ENCODE results near the gene ZBTB4. TPM values are rescaled to one million over a fixed set of nuclear protein-coding genes. Genes with fewer than 3 reads are reported as not detected.

Gene ZBTB4
- total RNA-seq, 1 donor: 36.2 TPM

DNA sequence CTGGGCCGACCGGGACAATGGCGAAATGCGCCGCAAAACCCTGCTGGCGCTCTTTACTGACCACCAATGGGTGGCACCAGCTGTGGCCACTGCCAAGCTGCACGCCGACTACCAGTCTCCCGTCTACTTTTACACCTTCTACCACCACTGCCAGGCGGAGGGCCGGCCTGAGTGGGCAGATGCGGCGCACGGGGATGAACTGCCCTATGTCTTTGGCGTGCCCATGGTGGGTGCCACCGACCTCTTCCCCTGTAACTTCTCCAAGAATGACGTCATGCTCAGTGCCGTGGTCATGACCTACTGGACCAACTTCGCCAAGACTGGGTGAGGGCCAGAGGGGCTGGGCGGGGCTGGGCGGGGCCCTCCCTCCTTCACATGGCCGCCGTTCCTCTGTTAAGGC is 63.6 kb downstream of the ZBTB4 start:
- peaks cover 11% of the 10 kb centered on the region for H3K36me3 ChIP-seq (ENCODE audit: insufficient read depth, low read length)
- TF ChIP-seq, protein P1, sequence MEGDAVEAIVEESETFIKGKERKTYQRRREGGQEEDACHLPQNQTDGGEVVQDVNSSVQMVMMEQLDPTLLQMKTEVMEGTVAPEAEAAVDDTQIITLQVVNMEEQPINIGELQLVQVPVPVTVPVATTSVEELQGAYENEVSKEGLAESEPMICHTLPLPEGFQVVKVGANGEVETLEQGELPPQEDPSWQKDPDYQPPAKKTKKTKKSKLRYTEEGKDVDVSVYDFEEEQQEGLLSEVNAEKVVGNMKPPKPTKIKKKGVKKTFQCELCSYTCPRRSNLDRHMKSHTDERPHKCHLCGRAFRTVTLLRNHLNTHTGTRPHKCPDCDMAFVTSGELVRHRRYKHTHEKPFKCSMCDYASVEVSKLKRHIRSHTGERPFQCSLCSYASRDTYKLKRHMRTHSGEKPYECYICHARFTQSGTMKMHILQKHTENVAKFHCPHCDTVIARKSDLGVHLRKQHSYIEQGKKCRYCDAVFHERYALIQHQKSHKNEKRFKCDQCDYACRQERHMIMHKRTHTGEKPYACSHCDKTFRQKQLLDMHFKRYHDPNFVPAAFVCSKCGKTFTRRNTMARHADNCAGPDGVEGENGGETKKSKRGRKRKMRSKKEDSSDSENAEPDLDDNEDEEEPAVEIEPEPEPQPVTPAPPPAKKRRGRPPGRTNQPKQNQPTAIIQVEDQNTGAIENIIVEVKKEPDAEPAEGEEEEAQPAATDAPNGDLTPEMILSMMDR (IDR thresholded peaks at IDR 0.05; ENCODE audit: extremely low read depth, low read depth, low read length): no peak
- no peak overlapping the region for H2AFZ ChIP-seq (ENCODE audit: low read length)
- no peak for DNase-seq (ENCODE audit: insufficient read length, low spot score, missing footprints)
- H3K4me3 ChIP-seq (ENCODE audit: insufficient read depth, low read length): no peak overlapping the region
- H3K9me3 ChIP-seq (ENCODE audit: low read depth, low read length): no peaks in the 10 kb centered on the region
- H4K20me1 ChIP-seq (ENCODE audit: insufficient read depth, low read length): no peaks in the 10 kb centered on the region
- no peak overlapping the region for H3K4me2 ChIP-seq (ENCODE audit: insufficient read depth, low read length)
- no peaks in the 10 kb centered on the region for H3K27me3 ChIP-seq (ENCODE audit: insufficient read depth, low read length)
- no peaks in the 10 kb centered on the region for H3K79me2 ChIP-seq (ENCODE audit: insufficient read depth, low read length)
- H3K27ac ChIP-seq (ENCODE audit: low read depth, low read length): no peak overlapping the region
- no peaks in the 10 kb centered on the region for H3K4me1 ChIP-seq (ENCODE audit: insufficient read depth, low read length)

DNA sequence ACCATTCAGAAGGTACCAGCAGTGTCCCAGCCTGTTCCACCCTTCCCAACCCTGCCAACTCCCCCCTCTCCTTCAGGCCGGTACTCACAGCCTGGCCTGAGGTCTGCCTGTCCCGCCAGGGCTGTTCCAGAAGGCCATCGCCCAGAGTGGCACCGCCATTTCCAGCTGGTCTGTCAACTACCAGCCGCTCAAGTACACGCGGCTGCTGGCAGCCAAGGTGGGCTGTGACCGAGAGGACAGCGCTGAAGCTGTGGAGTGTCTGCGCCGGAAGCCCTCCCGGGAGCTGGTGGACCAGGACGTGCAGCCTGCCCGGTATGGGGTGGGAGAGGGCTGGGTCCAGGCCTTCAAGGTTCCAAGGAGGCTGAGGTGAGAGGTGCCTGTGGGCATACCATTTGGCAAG is 64.6 kb downstream of the ZBTB4 start:
- DNase-seq (ENCODE audit: insufficient read length, low spot score, missing footprints): no peak
- Histone ChIP-seq H3K79me2 (ENCODE audit: insufficient read depth, low read length) (no peaks in the 10 kb centered on the region), H3K4me2 (ENCODE audit: insufficient read depth, low read length) (no peak overlapping the region), H4K20me1 (ENCODE audit: insufficient read depth, low read length) (no peaks in the 10 kb centered on the region), H3K27me3 (ENCODE audit: insufficient read depth, low read length) (no peaks in the 10 kb centered on the region), H3K27ac (ENCODE audit: low read depth, low read length) (no peak overlapping the region), H3K9me3 (ENCODE audit: low read depth, low read length) (no peaks in the 10 kb centered on the region), H2AFZ (ENCODE audit: low read length) (no peak overlapping the region), H3K36me3 (ENCODE audit: insufficient read depth, low read length) (peaks cover 20% of the 10 kb centered on the region), H3K4me3 (ENCODE audit: insufficient read depth, low read length) (no peak overlapping the region), H3K4me1 (ENCODE audit: insufficient read depth, low read length) (no peaks in the 10 kb centered on the region)
- TF ChIP-seq, protein P1 (IDR thresholded peaks at IDR 0.05; ENCODE audit: extremely low read depth, low read depth, low read length): no peak

DNA sequence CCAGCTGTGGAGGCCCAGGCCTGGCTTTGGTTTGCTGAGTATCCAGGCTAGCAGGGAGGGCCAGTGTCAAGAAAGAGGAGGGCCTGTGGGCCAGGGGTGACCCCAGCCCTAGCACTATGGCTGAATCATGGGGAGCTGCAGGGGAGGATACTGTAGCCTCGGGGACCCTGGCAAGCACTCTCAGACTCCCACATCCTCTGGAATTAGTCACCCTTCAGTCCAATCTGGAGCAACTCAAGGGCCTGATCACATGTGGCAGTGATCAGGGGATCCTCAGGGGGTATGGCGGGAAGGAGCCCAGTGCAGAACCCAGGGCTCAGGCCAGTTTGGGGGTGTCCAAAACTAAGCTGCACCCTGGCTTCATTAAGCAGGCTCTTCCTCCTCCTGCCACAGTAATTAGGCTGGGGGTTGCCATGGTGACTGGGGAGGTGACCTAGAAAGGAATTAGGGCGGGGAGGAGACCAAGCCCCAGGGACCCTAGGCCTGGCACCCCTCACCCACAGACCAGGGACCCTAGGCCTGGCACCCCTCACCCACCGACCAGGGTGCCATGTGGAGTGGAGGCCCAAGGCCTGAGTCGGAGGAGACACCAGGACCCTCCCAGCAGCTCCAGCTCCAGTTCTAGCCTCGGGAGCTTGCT is 66.0 kb downstream of the ZBTB4 start:
- TF ChIP-seq, protein P1 (IDR thresholded peaks at IDR 0.05; ENCODE audit: extremely low read depth, low read depth, low read length): no peak
- Histone ChIP-seq H3K27ac (ENCODE audit: low read depth, low read length) (no peak overlapping the region), H3K36me3 (ENCODE audit: insufficient read depth, low read length) (peaks cover 33% of the 10 kb centered on the region), H4K20me1 (ENCODE audit: insufficient read depth, low read length) (no peaks in the 10 kb centered on the region), H3K4me3 (ENCODE audit: insufficient read depth, low read length) (no peak overlapping the region), H2AFZ (ENCODE audit: low read length) (no peak overlapping the region), H3K79me2 (ENCODE audit: insufficient read depth, low read length) (no peaks in the 10 kb centered on the region), H3K4me2 (ENCODE audit: insufficient read depth, low read length) (no peak overlapping the region), H3K4me1 (ENCODE audit: insufficient read depth, low read length) (no peaks in the 10 kb centered on the region), H3K9me3 (ENCODE audit: low read depth, low read length) (no peaks in the 10 kb centered on the region), H3K27me3 (ENCODE audit: insufficient read depth, low read length) (no peaks in the 10 kb centered on the region)
- peak; percentile 99 for DNase-seq (ENCODE audit: insufficient read length, low spot score, missing footprints)

DNA sequence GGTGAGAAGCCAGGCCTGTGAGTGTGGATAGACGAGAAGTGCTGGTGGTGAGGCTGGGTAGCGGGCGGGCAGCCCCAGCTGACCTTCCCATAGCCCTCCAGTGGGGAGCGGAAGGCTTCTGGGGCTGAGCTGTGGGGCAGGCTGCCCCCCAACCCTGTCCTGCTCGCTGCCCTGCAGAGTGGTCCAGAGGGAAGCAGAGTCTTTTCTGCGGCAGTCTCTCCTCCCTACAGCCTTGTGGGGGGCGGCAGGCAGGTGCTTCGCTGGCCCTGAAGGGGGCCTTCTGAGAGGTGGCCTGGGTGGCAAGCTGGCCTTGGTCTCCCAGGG is 68.0 kb downstream of the ZBTB4 start:
- no peak overlapping the region for H2AFZ ChIP-seq (ENCODE audit: low read length)
- no peak overlapping the region for H3K4me3 ChIP-seq (ENCODE audit: insufficient read depth, low read length)
- no peak overlapping the region for H3K4me2 ChIP-seq (ENCODE audit: insufficient read depth, low read length)
- H4K20me1 ChIP-seq (ENCODE audit: insufficient read depth, low read length): peaks cover 6% of the 10 kb centered on the region
- H3K79me2 ChIP-seq (ENCODE audit: insufficient read depth, low read length): no peaks in the 10 kb centered on the region
- no peaks in the 10 kb centered on the region for H3K27me3 ChIP-seq (ENCODE audit: insufficient read depth, low read length)
- H3K9me3 ChIP-seq (ENCODE audit: low read depth, low read length): no peaks in the 10 kb centered on the region
- no peaks in the 10 kb centered on the region for H3K4me1 ChIP-seq (ENCODE audit: insufficient read depth, low read length)
- TF ChIP-seq, protein P1 (IDR thresholded peaks at IDR 0.05; ENCODE audit: extremely low read depth, low read depth, low read length): no peak
- H3K27ac ChIP-seq (ENCODE audit: low read depth, low read length): no peak overlapping the region
- H3K36me3 ChIP-seq (ENCODE audit: insufficient read depth, low read length): peaks cover 33% of the 10 kb centered on the region
- no peak for DNase-seq (ENCODE audit: insufficient read length, low spot score, missing footprints)
